NCI-H446 (cell line): ENCODE data around the gene FGF9.

Source experiments
- DNase-seq, 2 experiments: peaks; one replicate each; lab custom pipeline; 2025; lab: John Stamatoyannopoulos, UW

FGF9 gene

DNA sequence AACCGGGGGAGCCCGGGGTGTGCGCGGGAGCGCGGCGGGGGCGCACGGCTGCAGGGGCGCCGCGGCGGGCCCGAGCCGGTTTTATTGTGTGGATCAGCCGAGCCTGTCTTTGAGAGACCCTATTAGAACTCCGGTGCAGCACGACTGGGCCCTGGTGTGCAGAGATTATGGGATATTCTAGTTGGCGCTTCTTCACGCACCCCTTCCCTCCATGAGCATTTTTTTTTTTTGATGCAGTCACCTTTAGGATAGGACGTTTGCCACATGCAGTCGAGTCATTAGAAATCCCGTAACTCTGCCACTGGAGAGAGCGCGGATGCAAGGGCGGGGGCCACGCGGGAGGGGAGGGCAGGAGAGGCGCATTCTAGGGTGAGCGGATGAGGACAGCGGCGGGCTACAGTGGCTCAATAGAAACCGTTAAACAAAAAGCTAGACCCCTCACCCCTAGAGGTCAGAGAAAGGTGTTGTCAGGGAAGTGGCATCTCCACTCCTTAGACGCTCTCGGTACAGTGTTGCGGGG, 3.7 kb downstream of the FGF9 start:
- DNase-seq = no peak

GRCh38 chr13:21675095-21675991, 4.5 kb downstream of the FGF9 start:
- DNase-seq = peak in 1 of 2 experiments; percentile 35

DNA sequence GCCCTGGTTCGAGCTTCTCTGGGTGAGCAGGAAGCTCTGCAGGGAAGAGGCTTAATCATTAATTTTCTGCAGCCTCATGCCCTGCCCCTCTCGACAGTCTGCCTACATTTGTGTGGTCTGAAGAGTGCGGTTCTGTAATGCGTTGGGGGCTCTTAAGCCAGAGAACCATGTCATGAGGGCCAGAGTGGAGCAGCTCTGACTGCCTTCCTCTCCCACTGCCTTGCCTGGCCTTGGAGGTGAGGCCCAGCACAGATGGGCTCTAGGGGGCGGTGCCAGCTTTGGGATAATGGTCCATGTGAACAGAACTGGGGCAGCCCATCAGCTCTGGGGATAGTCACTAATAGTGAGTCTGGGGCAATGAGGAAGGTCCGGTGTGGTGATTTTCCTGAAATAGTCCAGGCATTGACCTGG, 5.7 kb downstream of the FGF9 start:
- DNase-seq = peak in 1 of 2 experiments; percentile 37

DNA sequence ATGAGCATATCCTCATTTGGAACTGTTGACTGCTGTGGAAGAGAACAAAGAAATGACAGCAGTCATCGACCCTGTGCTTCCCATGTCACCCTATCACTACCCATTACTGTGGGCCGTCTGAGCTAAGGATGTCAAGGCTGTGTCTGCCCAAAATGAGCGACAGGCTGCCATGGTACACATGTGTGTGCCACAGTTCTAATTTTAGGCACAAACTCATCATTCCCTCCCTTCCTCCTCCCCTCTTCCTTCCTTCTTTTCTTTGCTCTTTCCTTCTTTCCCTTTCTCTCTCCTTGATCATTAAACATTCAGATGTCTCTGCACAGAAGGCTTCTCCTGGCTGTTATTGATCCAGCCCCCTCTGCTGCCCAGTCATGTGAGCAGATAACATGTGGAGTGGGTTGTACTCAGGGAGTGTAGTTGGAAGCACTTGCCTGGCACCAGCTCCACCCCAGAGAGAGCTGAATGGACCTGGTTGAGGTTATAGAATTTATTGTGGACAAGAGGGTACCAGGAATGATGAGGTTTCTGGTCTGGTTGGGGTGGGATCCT, 6.3 kb downstream of the FGF9 start:
- DNase-seq = no peak

GRCh38 chr13:21683034-21683733, 12.3 kb downstream of the FGF9 start:
- DNase-seq = no peak

DNA sequence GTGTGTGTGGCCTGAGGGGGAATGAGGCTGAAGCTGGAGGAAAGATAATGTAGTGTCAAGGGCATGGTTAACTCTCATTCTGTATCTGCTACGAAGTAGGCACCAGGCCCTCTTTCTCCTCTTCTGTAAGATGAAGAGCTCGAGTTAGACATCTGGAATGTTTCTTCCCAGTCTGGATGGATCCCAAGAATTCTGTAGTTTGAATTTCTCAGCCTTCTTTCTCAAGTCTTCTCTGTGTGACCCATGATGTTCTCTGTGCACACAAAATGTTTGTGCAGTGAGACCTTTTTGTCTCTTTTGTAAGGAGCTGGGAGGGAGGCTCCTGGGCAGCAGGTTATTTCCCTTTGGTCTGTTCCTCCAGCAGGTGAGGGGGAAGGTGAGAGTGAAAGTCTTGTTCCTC, 13.7 kb downstream of the FGF9 start:
- no peak for DNase-seq

- no peak for DNase-seq
Measured at GRCh38 chr13:21685485-21686064, 14.7 kb downstream of the FGF9 start.

- DNase-seq = no peak
Measured at GRCh38 chr13:21686751-21687391, 16.0 kb downstream of the FGF9 start.

DNA sequence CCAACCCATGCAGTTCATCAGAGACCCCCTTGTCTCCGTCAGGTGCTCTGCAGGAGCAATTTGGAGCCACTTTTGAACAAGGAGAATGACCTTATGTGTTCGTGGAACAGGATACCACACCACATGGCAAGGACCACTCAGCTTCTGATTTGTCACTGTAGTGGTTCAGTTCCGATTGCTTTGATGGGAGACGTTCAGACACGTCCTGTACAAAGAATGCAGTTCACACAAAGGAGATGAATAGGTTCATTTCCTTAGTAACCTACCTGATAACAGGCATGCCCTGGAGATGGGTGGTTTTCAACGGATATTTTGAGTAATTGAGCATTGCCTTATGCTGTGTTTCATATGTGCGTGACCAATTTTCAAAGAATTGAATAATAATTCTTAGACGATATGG, 17.2 kb downstream of the FGF9 start:
- no peak for DNase-seq

DNA sequence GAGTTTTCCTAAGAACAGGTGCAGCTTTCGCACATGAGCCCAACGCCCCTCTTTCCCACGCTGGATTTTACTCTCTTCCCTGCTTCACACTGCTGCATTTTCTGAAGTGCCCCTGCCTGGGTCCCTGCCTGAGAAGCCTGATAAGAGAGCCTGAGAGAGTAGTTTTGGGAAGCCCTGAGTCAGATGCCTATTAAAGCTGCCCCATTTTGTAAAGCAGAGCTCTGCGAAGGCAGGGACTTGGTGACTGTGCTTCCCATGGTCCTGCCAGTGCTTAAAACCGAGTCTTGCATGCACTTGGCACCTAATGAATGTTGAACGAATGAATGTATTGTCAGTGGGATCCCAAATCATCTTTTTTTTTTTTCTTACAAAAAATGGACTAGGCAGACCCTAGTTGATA, 18.2 kb downstream of the FGF9 start:
- no peak for DNase-seq

- DNase-seq = no peak
Measured at GRCh38 chr13:21690955-21691354, 20.1 kb downstream of the FGF9 start.

- no peak for DNase-seq
Measured at GRCh38 chr13:21691500-21691899, 20.6 kb downstream of the FGF9 start.

DNA sequence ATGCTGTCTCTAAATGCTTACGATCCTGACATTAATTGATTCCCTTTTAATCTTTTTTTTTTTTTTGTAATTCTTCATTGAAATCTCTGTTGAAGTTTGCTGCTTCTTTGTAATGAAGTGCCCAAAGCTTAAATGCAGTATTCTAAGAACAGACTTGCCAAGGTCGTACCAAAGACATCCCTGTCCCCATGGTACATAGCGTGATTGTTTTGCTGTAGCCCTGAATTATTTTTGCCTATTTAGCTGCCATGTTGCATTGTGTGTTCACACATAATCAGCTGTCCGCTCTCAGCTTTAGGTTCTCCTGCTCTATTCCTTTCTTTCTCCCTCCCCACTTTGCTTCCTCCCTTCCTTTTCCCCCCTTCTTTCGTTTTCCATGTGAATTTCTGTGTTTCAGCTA, 21.1 kb downstream of the FGF9 start:
- no peak for DNase-seq

DNA sequence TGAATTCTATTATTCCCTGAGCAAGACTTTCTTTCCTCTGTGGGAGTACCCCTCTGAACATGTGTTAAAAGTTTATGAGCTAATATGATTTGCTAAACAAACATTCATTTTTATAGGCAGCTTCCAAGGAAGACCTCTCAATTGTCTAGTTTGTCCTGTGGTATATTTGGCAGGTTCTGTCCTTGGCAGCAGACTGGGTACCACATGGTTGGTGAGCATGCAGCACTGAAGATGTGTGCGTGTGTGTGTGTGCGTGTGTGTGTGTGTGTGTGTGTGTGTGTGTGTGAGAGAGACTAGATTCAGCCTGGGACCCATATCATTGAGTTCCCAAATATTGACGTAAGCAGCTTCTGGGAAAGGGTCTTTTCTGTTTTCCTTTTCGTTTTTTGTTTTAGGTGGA, 24.0 kb downstream of the FGF9 start:
- peak in 1 of 2 experiments; percentile 44 for DNase-seq

GRCh38 chr13:21695546-21695945, 24.7 kb downstream of the FGF9 start:
- DNase-seq = no peak

DNA sequence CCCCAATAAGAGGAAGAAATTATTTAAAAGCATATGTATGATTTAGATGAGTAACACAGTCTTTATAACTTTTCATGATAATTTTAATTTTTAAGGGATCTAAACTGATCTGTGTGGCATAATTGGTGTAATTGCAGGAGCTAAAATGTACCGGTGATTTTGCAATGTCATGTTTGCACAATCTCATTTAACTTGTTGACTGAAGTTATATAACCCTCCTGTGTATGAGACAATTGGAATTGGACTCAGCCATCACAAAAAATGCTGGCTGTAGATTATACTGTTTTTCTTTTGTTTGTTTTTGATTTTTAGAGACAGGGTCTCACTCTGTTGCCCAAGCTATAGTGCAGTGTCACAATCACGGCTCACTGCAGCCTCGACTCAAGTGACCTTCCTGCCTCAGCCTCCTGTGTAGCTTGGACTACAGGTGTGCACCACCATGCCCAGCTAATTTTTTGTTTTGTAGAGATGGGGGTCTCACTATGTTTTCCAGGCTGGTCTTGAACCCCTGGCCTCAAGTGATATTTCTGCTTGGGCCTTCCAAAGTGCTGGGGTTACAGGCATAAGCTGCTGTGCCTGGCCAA, 26.1 kb downstream of the FGF9 start:
- no peak for DNase-seq

DNA sequence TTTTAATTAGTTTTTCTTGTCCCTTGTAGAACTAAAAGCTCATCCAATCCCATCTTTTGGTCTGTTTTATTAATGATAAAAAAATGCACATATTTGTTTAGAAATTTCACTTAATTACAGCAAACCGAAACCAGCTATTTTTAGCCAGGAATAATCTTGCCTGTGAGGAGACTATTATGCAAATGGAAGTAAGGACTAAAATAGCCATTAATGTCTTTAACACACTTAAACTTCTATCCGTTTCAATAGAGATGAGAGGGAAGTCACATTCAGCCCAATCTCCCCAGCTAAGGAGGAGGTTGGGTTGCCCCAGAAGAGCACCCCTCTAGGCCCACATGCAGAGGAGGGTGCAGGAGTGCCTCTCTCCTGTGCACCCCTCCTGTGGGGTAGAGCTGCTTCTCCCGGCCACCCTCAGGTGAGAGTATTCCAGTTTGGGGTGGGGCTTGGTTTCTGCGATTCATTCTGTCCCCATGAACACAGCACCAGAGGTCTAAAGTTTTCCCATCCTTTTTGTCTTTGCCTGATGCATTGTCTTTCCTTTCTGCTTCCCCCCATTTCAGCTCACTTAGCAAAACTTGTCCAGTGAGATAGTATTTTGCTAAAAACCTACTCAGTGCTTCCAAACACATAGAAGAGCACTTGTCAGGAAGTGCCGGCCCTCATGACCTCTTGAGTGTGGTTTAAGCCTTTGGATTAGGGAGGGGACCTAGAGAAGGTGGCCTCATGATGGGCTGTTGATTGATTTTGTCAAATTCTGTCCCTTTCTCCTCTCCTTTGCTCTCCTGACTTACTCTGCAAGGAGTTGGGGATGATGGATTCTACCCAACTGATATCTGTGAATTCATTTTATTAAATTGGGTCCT, 28.2 kb downstream of the FGF9 start:
- DNase-seq = no peak

GRCh38 chr13:21701460-21701859, 30.6 kb downstream of the FGF9 start:
- DNase-seq = no peak

DNA sequence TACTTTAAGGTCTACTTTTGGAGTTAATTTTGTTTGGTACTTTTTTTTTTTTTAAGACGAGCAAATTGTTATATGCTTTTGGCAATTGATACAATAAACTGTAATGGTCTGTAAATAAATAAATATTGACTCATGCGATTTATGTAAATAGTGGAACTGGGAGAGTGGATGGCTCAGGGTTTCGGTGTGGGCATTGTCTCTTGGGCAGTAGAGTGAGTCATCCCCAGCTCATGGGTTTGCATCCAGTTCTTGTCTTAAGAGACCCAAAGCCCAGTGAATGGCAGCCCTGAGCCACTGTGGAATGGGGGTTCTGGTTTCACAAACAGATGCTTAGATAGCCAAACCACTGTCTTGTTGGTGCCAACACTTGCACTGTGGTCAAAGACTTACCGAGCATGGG, 33.0 kb downstream of the FGF9 start:
- DNase-seq = no peak

DNA sequence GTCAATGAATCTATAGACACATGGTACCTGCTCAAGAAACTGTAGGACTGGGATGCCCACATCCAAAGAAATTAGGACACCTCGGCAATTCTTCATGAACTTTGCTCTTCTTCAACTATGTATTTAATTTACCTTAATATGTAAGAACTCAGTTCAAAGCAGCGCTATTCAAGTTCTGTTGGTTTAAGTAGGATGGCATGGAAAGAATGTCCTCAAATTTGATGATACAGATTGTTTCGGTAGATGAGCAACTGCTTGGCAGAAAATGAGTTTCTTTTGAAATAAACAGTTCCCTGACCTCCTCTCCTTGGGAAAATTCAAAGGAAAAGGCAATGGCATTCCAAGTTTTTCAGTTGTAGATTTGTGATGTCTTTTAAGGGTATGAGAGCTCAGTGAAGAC, 36.7 kb downstream of the FGF9 start:
- no peak for DNase-seq

GRCh38 chr13:21709697-21710096, 38.8 kb downstream of the FGF9 start:
- no peak for DNase-seq
